Osteoblast (primary cell): ENCODE data around the gene NOL3. TPM values are rescaled to one million over a fixed set of nuclear protein-coding genes. Genes with fewer than 3 reads are reported as not detected.

Source experiments
- DNase-seq: peaks from one replicate; pipeline ENCODE4 v3.0.0; 2011; ENCODE audit warnings: low spot score, mixed read lengths; ENCODE audit not compliant: insufficient read length; ENCODE audit errors: missing footprints
- H2AFZ ChIP-seq: 2 replicates; pipeline ENCODE4 v1.6.0; 2011; ENCODE audit warnings: mild to moderate bottlenecking, low read length
- H3K27ac ChIP-seq: 2 replicates; pipeline ENCODE4 v1.5.1; 2011; ENCODE audit warnings: mild to moderate bottlenecking, low read depth, low read length, moderate library complexity
- H3K27me3 ChIP-seq: 2 replicates; pipeline ENCODE4 v1.6.0; 2012; ENCODE audit warnings: mild to moderate bottlenecking, control low read depth, inconsistent platforms, low read length, moderate library complexity; ENCODE audit not compliant: insufficient read depth
- H3K36me3 ChIP-seq: 2 replicates; pipeline ENCODE4 v1.5.1; 2011; ENCODE audit warnings: mild to moderate bottlenecking, low read length, control low read depth, moderate library complexity; ENCODE audit not compliant: insufficient read depth
- H3K4me1 ChIP-seq: 2 replicates; pipeline ENCODE4 v1.5.1; 2011; ENCODE audit warnings: mild to moderate bottlenecking, low read length, control low read depth, moderate library complexity; ENCODE audit not compliant: insufficient read depth
- H3K4me2 ChIP-seq: 2 replicates; pipeline ENCODE4 v1.6.0; 2011; ENCODE audit warnings: mild to moderate bottlenecking, low read length; ENCODE audit not compliant: insufficient read depth
- H3K4me3 ChIP-seq: fragments of 200-600 bp; sonication (generic); 3 replicates; pipeline ENCODE4 v1.5.1; 2012; ENCODE audit warnings: mild to moderate bottlenecking, low read length, inconsistent platforms; ENCODE audit not compliant: insufficient read depth
- H3K79me2 ChIP-seq: 2 replicates; pipeline ENCODE4 v1.6.0; 2012; ENCODE audit warnings: mild to moderate bottlenecking, low read length, control low read depth, inconsistent platforms; ENCODE audit not compliant: insufficient read depth
- H3K9me3 ChIP-seq: 2 replicates; pipeline ENCODE4 v1.5.1; 2011; ENCODE audit warnings: low read depth, low read length, control low read depth
- H4K20me1 ChIP-seq: 2 replicates; pipeline ENCODE4 v1.6.0; 2012; ENCODE audit warnings: mild to moderate bottlenecking, low read length, control low read depth; ENCODE audit not compliant: insufficient read depth
- total RNA-seq: library from RNA; depleted of rRNA; stranded (reverse); fragments of >200 nt; gene quantifications from 2 replicates; pipeline ENCODE4 v1.2.3, GENCODE V29; 2012
- TF ChIP-seq, protein P1 (sequence below): IDR thresholded peaks from 2 replicates; pipeline ENCODE4 v1.5.1; 2011; ENCODE audit warnings: mild to moderate bottlenecking, low read depth, low read length, moderate library complexity; ENCODE audit errors: extremely low read depth

NOL3 gene
- total RNA-seq, 1 donor, result 10.9 TPM

- no peaks in the 10 kb centered on the region for H3K9me3 ChIP-seq
- no peaks in the 10 kb centered on the region for H3K27me3 ChIP-seq
- no peaks in the 10 kb centered on the region for H3K4me1 ChIP-seq
- peaks cover 2% of the 10 kb centered on the region for H4K20me1 ChIP-seq
- H3K27ac ChIP-seq, result no peak overlapping the region
- no peak overlapping the region for H3K4me2 ChIP-seq
- H3K79me2 ChIP-seq, result no peaks in the 10 kb centered on the region
- H3K4me3 ChIP-seq, result no peak overlapping the region
- TF ChIP-seq, protein P1, sequence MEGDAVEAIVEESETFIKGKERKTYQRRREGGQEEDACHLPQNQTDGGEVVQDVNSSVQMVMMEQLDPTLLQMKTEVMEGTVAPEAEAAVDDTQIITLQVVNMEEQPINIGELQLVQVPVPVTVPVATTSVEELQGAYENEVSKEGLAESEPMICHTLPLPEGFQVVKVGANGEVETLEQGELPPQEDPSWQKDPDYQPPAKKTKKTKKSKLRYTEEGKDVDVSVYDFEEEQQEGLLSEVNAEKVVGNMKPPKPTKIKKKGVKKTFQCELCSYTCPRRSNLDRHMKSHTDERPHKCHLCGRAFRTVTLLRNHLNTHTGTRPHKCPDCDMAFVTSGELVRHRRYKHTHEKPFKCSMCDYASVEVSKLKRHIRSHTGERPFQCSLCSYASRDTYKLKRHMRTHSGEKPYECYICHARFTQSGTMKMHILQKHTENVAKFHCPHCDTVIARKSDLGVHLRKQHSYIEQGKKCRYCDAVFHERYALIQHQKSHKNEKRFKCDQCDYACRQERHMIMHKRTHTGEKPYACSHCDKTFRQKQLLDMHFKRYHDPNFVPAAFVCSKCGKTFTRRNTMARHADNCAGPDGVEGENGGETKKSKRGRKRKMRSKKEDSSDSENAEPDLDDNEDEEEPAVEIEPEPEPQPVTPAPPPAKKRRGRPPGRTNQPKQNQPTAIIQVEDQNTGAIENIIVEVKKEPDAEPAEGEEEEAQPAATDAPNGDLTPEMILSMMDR, result no peak
- no peaks in the 10 kb centered on the region for H3K36me3 ChIP-seq
- no peak overlapping the region for H2AFZ ChIP-seq
- no peak for DNase-seq
Observed at GRCh38 chr16:67211674-67212073, 41.3 kb downstream of the NOL3 start.

- H4K20me1 ChIP-seq, result peaks cover 2% of the 10 kb centered on the region
- no peaks in the 10 kb centered on the region for H3K36me3 ChIP-seq
- H3K79me2 ChIP-seq, result no peaks in the 10 kb centered on the region
- H3K4me2 ChIP-seq, result no peak overlapping the region
- no peak overlapping the region for H2AFZ ChIP-seq
- no peak overlapping the region for H3K27ac ChIP-seq
- TF ChIP-seq, protein P1, result no peak
- H3K4me1 ChIP-seq, result no peaks in the 10 kb centered on the region
- H3K9me3 ChIP-seq, result no peaks in the 10 kb centered on the region
- DNase-seq, result no peak
- no peaks in the 10 kb centered on the region for H3K27me3 ChIP-seq
- H3K4me3 ChIP-seq, result no peak overlapping the region
Observed at GRCh38 chr16:67212766-67213165, 42.4 kb downstream of the NOL3 start.

DNA sequence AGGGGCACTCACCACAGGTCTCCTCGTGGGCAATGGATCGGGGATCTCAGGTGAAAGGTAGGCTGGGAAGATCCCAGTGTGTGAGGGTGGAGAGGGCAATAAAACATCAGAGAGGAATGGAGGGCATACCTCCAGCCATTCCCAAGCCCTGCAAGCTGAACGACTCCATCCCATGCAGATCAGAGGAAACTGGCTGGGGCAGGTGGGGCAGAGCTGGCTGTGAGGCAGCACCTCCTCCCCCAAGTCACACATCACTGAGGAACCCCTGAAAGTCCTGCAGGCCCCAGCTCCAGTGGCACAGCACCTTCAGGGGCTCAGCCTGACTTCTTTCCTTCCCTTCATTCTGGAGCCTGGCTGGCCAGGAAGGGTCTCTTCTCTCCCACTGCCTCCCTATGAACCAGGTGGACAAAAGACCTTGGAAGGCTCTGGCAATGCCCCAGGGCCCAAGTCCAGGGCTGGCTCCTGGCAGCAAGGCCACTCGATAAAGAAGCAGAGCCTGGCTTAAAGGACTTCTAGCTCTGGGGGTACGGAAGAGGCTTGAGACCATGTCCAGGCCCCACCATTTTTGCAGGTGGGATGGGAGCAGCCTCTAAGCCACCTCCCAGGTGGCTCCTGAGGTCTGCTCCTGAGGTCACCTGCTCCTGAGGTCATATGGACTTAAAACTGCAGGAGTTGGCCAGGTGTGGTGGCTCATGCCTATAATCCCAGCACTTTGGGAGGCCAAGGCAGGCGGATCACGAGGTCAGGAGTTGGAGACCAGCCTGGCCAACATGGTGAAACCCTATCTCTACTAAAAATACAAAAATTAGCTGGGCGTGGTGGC is 43.1 kb downstream of the NOL3 start:
- peaks cover 2% of the 10 kb centered on the region for H4K20me1 ChIP-seq
- H3K79me2 ChIP-seq, result no peaks in the 10 kb centered on the region
- H3K4me3 ChIP-seq, result no peak overlapping the region
- no peak overlapping the region for H3K27ac ChIP-seq
- no peak overlapping the region for H3K4me2 ChIP-seq
- no peaks in the 10 kb centered on the region for H3K27me3 ChIP-seq
- H2AFZ ChIP-seq, result no peak overlapping the region
- H3K9me3 ChIP-seq, result no peaks in the 10 kb centered on the region
- no peaks in the 10 kb centered on the region for H3K4me1 ChIP-seq
- no peaks in the 10 kb centered on the region for H3K36me3 ChIP-seq
- TF ChIP-seq, protein P1, result no peak
- DNase-seq, result no peak

DNA sequence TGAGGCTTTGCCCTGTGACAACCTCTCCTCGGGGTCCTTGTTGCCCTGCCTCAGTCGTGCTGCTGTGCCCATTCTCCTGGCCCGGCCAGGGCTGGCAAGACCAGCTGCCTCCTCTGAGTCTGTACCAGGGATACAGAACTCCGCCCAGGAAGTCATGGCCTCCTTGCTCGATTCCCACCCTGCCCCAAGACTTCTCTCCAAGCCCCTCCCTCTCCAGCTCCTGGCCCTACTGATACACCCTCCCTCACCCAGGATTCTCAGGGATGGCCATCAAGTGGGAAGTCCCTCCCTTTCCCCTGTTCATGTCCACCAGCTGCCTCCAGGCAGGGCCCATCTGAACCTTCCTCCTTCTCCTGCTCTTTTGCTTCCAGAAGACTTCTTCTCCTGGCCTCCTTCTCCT is 45.4 kb downstream of the NOL3 start:
- Histone ChIP-seq H3K27ac (no peak overlapping the region), H3K4me1 (no peaks in the 10 kb centered on the region), H3K4me3 (no peak overlapping the region), H3K9me3 (no peaks in the 10 kb centered on the region), H3K36me3 (no peaks in the 10 kb centered on the region), H4K20me1 (peaks cover 2% of the 10 kb centered on the region), H3K27me3 (no peaks in the 10 kb centered on the region), H3K79me2 (no peaks in the 10 kb centered on the region), H2AFZ (no peak overlapping the region), H3K4me2 (no peak overlapping the region)
- no peak for DNase-seq
- TF ChIP-seq, protein P1, result no peak
